EL (cell line): ENCODE measurements around the gene ENDOV.
"Not testable (repeated sequence)": the region's sequence is repeated elsewhere in the genome, so short reads cannot be mapped to it uniquely, and the experiment has no call there.

Source experiments
- DNase-seq: peaks from one replicate; pipeline ENCODE4 v3.0.0-alpha.2; 2016

ENDOV gene

GRCh38 chr17:80389011-80389995 is 25.7 kb upstream of the ENDOV start:
- no peak for DNase-seq

- DNase-seq, result no peak
Observed at GRCh38 chr17:80393241-80393890, 21.6 kb upstream of the ENDOV start.

- no peak for DNase-seq
Observed at GRCh38 chr17:80393961-80394360, 21.0 kb upstream of the ENDOV start.

GRCh38 chr17:80394629-80395216 is 20.2 kb upstream of the ENDOV start:
- DNase-seq, result no peak

- DNase-seq, result no peak
Observed at GRCh38 chr17:80395402-80396151, 19.4 kb upstream of the ENDOV start.

GRCh38 chr17:80396157-80397033 is 18.6 kb upstream of the ENDOV start:
- no peak for DNase-seq

- no peak for DNase-seq
Observed at GRCh38 chr17:80397034-80397387, 18.0 kb upstream of the ENDOV start.

GRCh38 chr17:80397686-80398085 is 17.3 kb upstream of the ENDOV start:
- DNase-seq, result no peak

GRCh38 chr17:80401086-80401485 is 13.9 kb upstream of the ENDOV start:
- DNase-seq, result not testable (repeated sequence)

GRCh38 chr17:80402102-80402501 is 12.9 kb upstream of the ENDOV start:
- not testable (repeated sequence) for DNase-seq

- DNase-seq, result no peak
Observed at GRCh38 chr17:80402959-80403358, 12.0 kb upstream of the ENDOV start.

GRCh38 chr17:80406146-80406545 is 8.8 kb upstream of the ENDOV start:
- DNase-seq, result no peak

GRCh38 chr17:80407917-80408316 is 7.0 kb upstream of the ENDOV start:
- DNase-seq, result not testable (repeated sequence)

GRCh38 chr17:80408872-80409271 is 6.1 kb upstream of the ENDOV start:
- no peak for DNase-seq

- no peak for DNase-seq
Observed at GRCh38 chr17:80409626-80410025, 5.3 kb upstream of the ENDOV start.

GRCh38 chr17:80410441-80411087 is 4.4 kb upstream of the ENDOV start:
- not testable (repeated sequence) for DNase-seq

- no peak for DNase-seq
Observed at GRCh38 chr17:80413771-80414507, 1.0 kb upstream of the ENDOV start.

GRCh38 chr17:80414508-80414802 is 512 bp upstream of the ENDOV start:
- no peak for DNase-seq

- DNase-seq, result no peak
Observed at GRCh38 chr17:80415626-80416137, 715 bp downstream of the ENDOV start.

- no peak for DNase-seq
Observed at GRCh38 chr17:80416260-80416939, 1.4 kb downstream of the ENDOV start.
